Testis (tissue), 3 donors: ENCODE measurements around the gene MAPK8IP3. TPM values are rescaled to one million over a fixed set of nuclear protein-coding genes. Genes with fewer than 3 reads are reported as not detected.

Source experiments
- DNase-seq: peaks from one replicate; pipeline ENCODE4 v3.0.0-alpha.2; 2019
- H3K27ac ChIP-seq, 2 donors: fragments of 200-600 bp; sonication (generic); one replicate each; pipeline ENCODE4 v1.5.1; 2019
- H3K27me3 ChIP-seq: fragments of 200-600 bp; sonication (generic); one replicate; pipeline ENCODE4 v1.5.1; 2019
- H3K36me3 ChIP-seq: fragments of 200-600 bp; sonication (generic); one replicate; pipeline ENCODE4 v1.5.1; 2017; ENCODE audit warnings: low read depth; ENCODE audit errors: missing control alignments
- H3K4me1 ChIP-seq: fragments of 200-600 bp; sonication (generic); one replicate; pipeline ENCODE4 v1.5.1; 2019
- H3K4me3 ChIP-seq, 2 donors: fragments of 200-600 bp; sonication (generic); one replicate each; pipeline ENCODE4 v1.5.1; 2017 to 2019
- H3K9me3 ChIP-seq: fragments of 200-600 bp; sonication (generic); one replicate; pipeline ENCODE4 v1.5.1; 2017
- CTCF ChIP-seq, 3 experiments: fragments of 450-650 bp in 2 of 3; fragments of 200-600 bp in 1 of 3; sonication (generic) in 1 of 3; IDR thresholded peaks; one replicate each; pipeline ENCODE4 v1.5.1; 2016 to 2019; ENCODE audit warnings: antibody characterized with exemption in 3 of 3, mild to moderate bottlenecking in 2 of 3, moderate library complexity in 1 of 3
- POLR2A ChIP-seq: fragments of 450-650 bp; IDR thresholded peaks from one replicate; pipeline ENCODE4 v1.6.1; 2017; ENCODE audit warnings: antibody characterized with exemption, mild to moderate bottlenecking, moderate library complexity
- WGBS, 2 donors: methylation state at CpG; one replicate each; pipeline ENCODE4 v1.1.5; 2018; 5-methylcytosine and 5-hydroxymethylcytosine counted together
- intact Hi-C: fragments of 100-400 bp; cut with DNase I; formaldehyde crosslinking; loops from one replicate; pipeline ENCODE4 v1.15.1; 2023; ENCODE audit warnings: low total_unique reads
- polyA plus RNA-seq: library from polyadenylated mRNA; stranded (reverse); fragments of 350-450 nt; fragmentation: Illumina TruSeq; extraction: RNeasy Lipid Tissue Mini Kit (QIAGEN cat#74804); gene quantifications from one replicate; pipeline ENCODE4 v1.2.3, GENCODE V29; 2014; ENCODE audit warnings: low read depth, low replicate concordance; ENCODE audit not compliant: insufficient read depth
- total RNA-seq, 2 donors: library from RNA; depleted of rRNA; stranded (reverse); fragments of >200 nt; gene quantifications; one replicate each; pipeline ENCODE4 v1.2.3, GENCODE V29; 2016

MAPK8IP3 gene
- total and polyA plus RNA-seq, 3 donors from 2014 or later, result 52.7 to 154 (median 128) TPM

GRCh38 chr16:1766231-1766630 lies 60.2 kb downstream of the MAPK8IP3 start:
- TF ChIP-seq POLR2A (no peak), CTCF (IDR thresholded peaks at IDR 0.05) (no peak)
- H3K4me3 ChIP-seq, result no peak overlapping the region
- H3K9me3 ChIP-seq, result no peaks in the 10 kb centered on the region
- H3K27me3 ChIP-seq, result no peaks in the 10 kb centered on the region
- 93% methylated on average over 19 of the region's 19 CpGs; no CpG with 5 or more reads in 1 of the 2 donors for WGBS, 2 donors
- no peak for DNase-seq
- no peaks in the 10 kb centered on the region for H3K36me3 ChIP-seq
- H3K27ac ChIP-seq, result no peak overlapping the region
- H3K4me1 ChIP-seq, result peaks cover 12% of the 10 kb centered on the region
- intact Hi-C loops, result no loop called here

- intact Hi-C loops, result no loop called here
- no peak for DNase-seq
Measured at GRCh38 chr16:1766701-1767100, 60.7 kb downstream of the MAPK8IP3 start.

GRCh38 chr16:1767116-1767994 lies 61.4 kb downstream of the MAPK8IP3 start:
- no peak overlapping the region for H3K4me3 ChIP-seq
- intact Hi-C loops, result no loop called here

More at GRCh38 chr16:1766701-1767100, 60.7 kb downstream of the MAPK8IP3 start:
- Histone ChIP-seq H3K4me1 (peaks cover 13% of the 10 kb centered on the region), H3K27ac (no peak overlapping the region), H3K36me3 (no peaks in the 10 kb centered on the region), H3K4me3 (no peak overlapping the region), H3K27me3 (no peaks in the 10 kb centered on the region), H3K9me3 (no peaks in the 10 kb centered on the region)
- TF ChIP-seq POLR2A, result no peak
- no peak for TF ChIP-seq CTCF (IDR thresholded peaks at IDR 0.05)
- WGBS, 2 donors, result 95% methylated on average over 18 of the region's 18 CpGs; no CpG with 5 or more reads in 1 of the 2 donors

GRCh38 chr16:1768061-1768766 lies 62.2 kb downstream of the MAPK8IP3 start:
- TF ChIP-seq POLR2A (no peak), CTCF (IDR thresholded peaks at IDR 0.05) (no peak)
- WGBS, 2 donors, result 80 to 84% methylated on average over 18 to 37 of the region's 41 CpGs
- DNase-seq, result no peak
- Histone ChIP-seq H3K27ac (no peak overlapping the region), H3K36me3 (no peaks in the 10 kb centered on the region), H3K4me1 (peaks cover 19% of the 10 kb centered on the region), H3K4me3 (no peak overlapping the region), H3K27me3 (no peaks in the 10 kb centered on the region), H3K9me3 (no peaks in the 10 kb centered on the region)
- intact Hi-C loops, result no loop called here

More at GRCh38 chr16:1767116-1767994, 61.4 kb downstream of the MAPK8IP3 start:
- Histone ChIP-seq H3K4me1 (peaks cover 19% of the 10 kb centered on the region), H3K27ac (no peak overlapping the region), H3K27me3 (no peaks in the 10 kb centered on the region), H3K9me3 (no peaks in the 10 kb centered on the region), H3K36me3 (no peaks in the 10 kb centered on the region)
- 92 to 94% methylated on average over 24 to 42 of the region's 42 CpGs for WGBS, 2 donors
- DNase-seq, result no peak
- TF ChIP-seq CTCF (IDR thresholded peaks at IDR 0.05) (no peak), POLR2A (no peak)
